GDM1 (cell line): ENCODE data around the gene INTS6L.
"Not testable (repeated sequence)": the region's sequence is repeated elsewhere in the genome, so short reads cannot be mapped to it uniquely, and the experiment has no call there.

Experiments used
- DNase-seq: peaks from one replicate; lab custom pipeline; 2025; lab: John Stamatoyannopoulos, UW

The INTS6L gene

DNA sequence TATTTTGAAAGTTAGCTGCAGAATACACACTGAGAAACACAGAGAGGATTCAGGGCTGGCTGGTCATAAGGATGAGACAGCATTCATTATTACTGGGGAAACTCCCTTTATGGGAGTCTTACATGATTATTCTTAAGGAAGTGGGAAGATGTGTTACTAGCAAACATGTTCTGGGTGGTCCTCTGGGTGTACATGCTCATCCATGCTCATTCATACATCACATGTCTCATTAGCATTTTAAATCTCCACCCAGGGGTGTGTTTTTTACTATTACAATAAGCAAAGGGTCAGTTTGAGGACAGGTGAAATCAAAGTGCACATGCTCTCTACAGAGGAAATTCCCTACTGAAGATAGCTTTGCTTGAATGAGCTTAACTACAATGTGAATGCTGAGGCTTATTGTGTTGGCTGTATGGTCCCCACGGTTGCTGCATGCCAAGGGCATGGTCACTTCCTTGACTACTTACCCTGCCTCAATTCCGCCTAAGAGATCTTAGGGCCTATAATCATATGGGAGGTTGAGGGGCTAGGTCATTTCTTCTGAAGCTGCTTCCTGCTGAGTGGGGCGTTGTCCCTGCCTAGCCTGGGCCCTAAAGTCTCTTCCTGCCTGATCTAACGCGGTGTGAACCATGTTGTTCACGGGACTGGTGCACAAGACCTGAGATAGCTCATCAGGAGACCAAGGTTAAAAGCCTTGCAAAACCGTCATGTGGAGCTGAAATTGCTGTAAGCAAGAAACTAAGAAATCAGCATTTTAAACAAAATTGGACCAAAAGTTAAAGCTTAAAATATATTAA lies 104.1 kb downstream of the INTS6L start:
- not testable (repeated sequence) for DNase-seq

DNA sequence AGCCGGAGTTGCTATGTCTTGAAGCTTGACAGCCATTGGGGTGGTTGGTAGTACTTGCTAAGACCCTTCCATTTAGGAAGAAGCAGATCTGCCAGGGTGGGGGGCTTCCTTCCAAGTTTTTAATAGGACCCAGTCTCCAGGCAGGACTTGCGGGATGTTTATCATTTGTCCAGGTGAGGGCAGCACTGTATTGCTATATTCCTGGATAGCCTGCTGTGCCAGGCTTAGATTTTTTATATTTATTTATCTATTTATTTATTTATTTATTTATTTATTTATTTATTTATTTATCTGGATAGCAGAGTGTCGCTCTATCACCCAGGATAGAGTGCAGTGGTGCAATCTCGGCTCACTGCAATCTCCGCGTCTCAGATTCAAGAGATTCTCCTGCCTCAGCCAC lies 105.5 kb downstream of the INTS6L start:
- DNase-seq, result no peak

GRCh38 chrX:135629342-135629741 lies 108.9 kb downstream of the INTS6L start:
- DNase-seq, result no peak
